ENCODE measurements around the gene TGFB1I1.
A peak's percentile ranks its signal among the peaks of the same experiment; 100 is the strongest.
"Not testable (repeated sequence)": the region's sequence is repeated elsewhere in the genome, so short reads cannot be mapped to it uniquely, and the experiment has no call there.

Gene TGFB1I1

DNA sequence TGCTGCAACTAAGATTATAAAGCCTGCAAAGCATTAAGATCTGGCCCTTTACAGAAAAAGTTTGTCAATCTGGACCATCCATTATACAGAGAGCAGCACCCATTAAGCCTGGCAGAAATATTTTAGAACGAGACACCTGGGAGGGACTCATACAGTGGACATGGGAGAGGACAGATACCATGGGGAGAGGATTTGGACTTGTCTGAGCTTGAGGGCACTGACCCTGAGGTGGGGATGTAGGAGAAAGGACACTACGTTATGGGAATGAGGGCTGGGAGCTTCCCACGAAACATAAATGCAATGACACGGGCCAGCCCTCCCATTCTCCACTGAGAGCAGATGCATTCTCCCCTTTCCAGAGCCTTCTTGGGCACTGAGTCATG is 30.0 kb downstream of the TGFB1I1 start:
- Mint-ChIP-seq H3K36me3 (ENCODE audit: low read depth) (peaks cover 17% of the 10 kb centered on the region), H3K4me3 (no peak overlapping the region), H3K27ac (no peak overlapping the region), H3K27me3 (ENCODE audit: low read depth) (no peaks in the 10 kb centered on the region), H3K9me3 (no peaks in the 10 kb centered on the region), H3K4me1 (ENCODE audit: low read depth) (peaks cover 13% of the 10 kb centered on the region)

- Mint-ChIP-seq H3K9me3 (no peaks in the 10 kb centered on the region), H3K4me3 (no peak overlapping the region), H3K27ac (no peak overlapping the region), H3K36me3 (ENCODE audit: low read depth) (peaks cover 15% of the 10 kb centered on the region), H3K27me3 (ENCODE audit: low read depth) (no peaks in the 10 kb centered on the region), H3K4me1 (ENCODE audit: low read depth) (peaks cover 20% of the 10 kb centered on the region)
These were observed 31.0 kb downstream of the TGFB1I1 start for GRCh38 chr16:31502981-31503380.

DNA sequence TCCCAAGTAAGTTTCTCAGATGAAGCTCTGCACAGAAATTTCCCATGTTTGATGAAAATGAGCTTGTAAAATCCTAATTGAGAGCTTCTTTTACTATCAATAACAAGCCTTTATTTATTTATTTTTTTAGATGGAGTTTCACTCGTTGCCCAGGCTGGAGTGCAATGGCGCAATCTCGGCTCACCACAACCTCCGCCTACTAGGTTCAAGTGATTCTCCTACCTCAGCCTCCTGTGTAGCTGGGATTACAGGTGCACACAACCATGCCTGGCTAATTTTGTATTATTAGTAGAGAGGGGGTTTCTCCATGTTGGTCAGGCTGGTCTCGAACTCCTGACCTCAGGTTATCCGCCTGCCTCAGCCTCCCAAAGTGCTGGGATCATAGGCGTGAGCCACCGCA is 31.6 kb downstream of the TGFB1I1 start:
- Mint-ChIP-seq H3K36me3 (ENCODE audit: low read depth) (peaks cover 14% of the 10 kb centered on the region), H3K4me1 (ENCODE audit: low read depth) (peaks cover 23% of the 10 kb centered on the region)
- H3K27ac Mint-ChIP-seq; H3K4me3 Mint-ChIP-seq; H3K27me3 Mint-ChIP-seq (ENCODE audit: low read depth); H3K9me3 Mint-ChIP-seq: not testable (repeated sequence)

DNA sequence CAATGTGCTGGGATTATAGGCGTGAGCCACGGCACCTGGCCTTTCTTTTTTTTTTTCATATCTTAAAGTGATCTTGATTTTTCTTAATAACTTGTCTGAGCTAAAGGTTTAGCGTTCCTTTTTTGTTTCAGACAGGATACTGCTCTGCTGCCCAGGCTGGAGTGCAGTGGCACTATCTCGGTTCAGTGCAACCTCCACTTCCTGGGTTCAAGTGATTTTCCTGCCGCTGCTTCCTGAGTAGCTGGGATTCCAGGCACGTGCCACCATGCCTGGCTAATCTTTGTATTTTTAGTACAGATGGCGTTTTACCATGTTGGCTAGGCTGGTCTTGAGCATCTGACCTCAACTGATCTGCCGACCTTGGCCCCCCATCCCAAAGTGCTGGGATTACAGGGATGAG is 32.2 kb downstream of the TGFB1I1 start:
- Mint-ChIP-seq H3K27me3 (ENCODE audit: low read depth) (no peaks in the 10 kb centered on the region), H3K4me1 (ENCODE audit: low read depth) (peaks cover 29% of the 10 kb centered on the region), H3K9me3 (no peaks in the 10 kb centered on the region), H3K27ac (no peak overlapping the region), H3K4me3 (no peak overlapping the region), H3K36me3 (ENCODE audit: low read depth) (peaks cover 8% of the 10 kb centered on the region)

GRCh38 chr16:31505483-31505882 is 33.5 kb downstream of the TGFB1I1 start:
- no peaks in the 10 kb centered on the region for H3K27me3 Mint-ChIP-seq (ENCODE audit: low read depth)
- peak overlapping the region; percentile 65 for H3K27ac Mint-ChIP-seq
- H3K4me1 Mint-ChIP-seq (ENCODE audit: low read depth) = peaks cover 33% of the 10 kb centered on the region
- H3K36me3 Mint-ChIP-seq (ENCODE audit: low read depth) = peaks cover 10% of the 10 kb centered on the region
- no peaks in the 10 kb centered on the region for H3K9me3 Mint-ChIP-seq
- peak overlapping the region; percentile 15 for H3K4me3 Mint-ChIP-seq

- Mint-ChIP-seq H3K9me3 (no peaks in the 10 kb centered on the region), H3K27ac (peak overlapping the region; percentile 93), H3K4me1 (ENCODE audit: low read depth) (peaks cover 33% of the 10 kb centered on the region), H3K4me3 (peak overlapping the region; percentile 94), H3K27me3 (ENCODE audit: low read depth) (no peaks in the 10 kb centered on the region), H3K36me3 (ENCODE audit: low read depth) (peaks cover 11% of the 10 kb centered on the region)
These were observed 35.6 kb downstream of the TGFB1I1 start for GRCh38 chr16:31507617-31507928.

DNA sequence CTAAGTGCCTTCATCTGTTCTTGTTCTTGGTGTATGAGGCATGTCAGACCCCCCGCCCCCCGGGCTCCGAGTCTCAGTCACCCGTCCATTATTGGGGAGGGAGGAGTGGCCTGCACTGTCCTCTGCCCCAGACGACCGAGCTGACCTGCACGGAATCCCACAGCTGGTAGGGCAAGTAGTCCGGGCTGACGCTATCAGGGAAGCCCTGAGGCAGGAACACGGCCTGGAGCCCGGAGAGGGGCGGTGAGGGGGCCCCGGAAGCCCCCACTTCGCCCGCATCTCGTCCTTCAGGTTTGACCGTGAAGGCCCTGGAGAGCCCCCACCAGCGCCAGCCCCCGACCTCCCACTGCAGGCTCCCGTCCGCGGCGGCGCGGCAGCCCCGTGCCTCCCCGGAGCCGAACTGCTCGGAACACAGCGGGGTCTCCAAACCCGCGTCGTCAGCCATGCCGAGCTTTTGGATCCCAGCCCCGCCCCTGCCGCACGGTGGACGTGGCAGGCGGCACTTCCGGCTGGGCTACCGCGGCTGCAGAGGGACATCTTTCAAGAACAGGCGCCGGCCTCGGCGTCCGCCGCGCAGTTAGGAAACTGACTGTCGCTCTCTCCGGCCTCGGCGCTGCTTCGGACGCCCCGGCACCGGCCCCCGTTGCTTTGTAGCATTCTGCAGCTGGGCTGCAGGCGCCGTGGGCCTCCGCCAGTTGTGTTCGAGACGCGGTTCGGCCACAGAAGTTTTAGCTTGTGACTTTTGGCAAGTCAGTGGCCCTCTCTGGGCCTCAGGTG is 36.2 kb downstream of the TGFB1I1 start, which contains the start of gene RUSF1:
TSS of gene RUSF1 (minus strand) at position 463 of the 777 bp plus-strand sequence. CDS start at position 445, 18 bp downstream.
- H3K4me1 Mint-ChIP-seq (ENCODE audit: low read depth) = peaks cover 33% of the 10 kb centered on the region

DNA sequence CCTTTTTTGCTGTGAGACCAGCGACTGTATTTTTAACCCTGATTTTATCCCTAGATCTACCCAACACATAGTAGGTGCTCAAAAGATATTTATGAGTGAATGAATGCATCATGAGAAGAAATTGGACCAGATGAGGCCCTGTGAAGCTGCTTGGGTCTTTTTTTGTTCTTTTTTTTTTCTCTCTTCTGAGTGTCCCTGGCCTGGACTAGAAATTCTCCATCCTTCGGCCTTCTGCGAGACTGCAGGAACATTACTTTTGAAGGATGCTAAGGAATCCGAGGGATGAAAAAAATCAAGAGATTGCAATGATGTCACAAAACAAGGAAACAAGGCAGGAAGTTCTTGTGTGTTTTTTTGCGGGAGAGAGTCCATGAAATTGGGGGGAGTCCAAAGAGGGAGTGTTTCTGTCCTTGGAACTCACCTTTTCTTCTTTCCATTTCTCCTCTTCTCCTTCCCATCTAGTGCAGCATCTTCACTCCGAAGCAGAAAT is 36.8 kb downstream of the TGFB1I1 start:
- Mint-ChIP-seq H3K27me3 (ENCODE audit: low read depth) (no peaks in the 10 kb centered on the region), H3K4me1 (ENCODE audit: low read depth) (peaks cover 33% of the 10 kb centered on the region), H3K27ac (peak overlapping the region; percentile 93), H3K36me3 (ENCODE audit: low read depth) (peaks cover 11% of the 10 kb centered on the region), H3K4me3 (peak overlapping the region; percentile 94), H3K9me3 (no peaks in the 10 kb centered on the region)

More for the DNA sequence above, 36.2 kb downstream of the TGFB1I1 start, which contains the start of gene RUSF1:
- Mint-ChIP-seq H3K27ac (peak within 1 kb of the TSS; percentile 93), H3K27me3 (ENCODE audit: low read depth) (no peaks in the 10 kb centered on the region), H3K9me3 (no peaks in the 10 kb centered on the region), H3K36me3 (ENCODE audit: low read depth) (peaks cover 11% of the 10 kb centered on the region), H3K4me3 (peak within 1 kb of the TSS; percentile 94)

GRCh38 chr16:31513126-31513525 is 41.2 kb downstream of the TGFB1I1 start:
- H3K27ac Mint-ChIP-seq = no peak overlapping the region
- peaks cover 13% of the 10 kb centered on the region for H3K4me1 Mint-ChIP-seq (ENCODE audit: low read depth)

GRCh38 chr16:31513884-31514283 is 41.9 kb downstream of the TGFB1I1 start:
- peaks cover 2% of the 10 kb centered on the region for H3K36me3 Mint-ChIP-seq (ENCODE audit: low read depth)
- H3K4me1 Mint-ChIP-seq (ENCODE audit: low read depth) = peaks cover 7% of the 10 kb centered on the region
- H3K27me3 Mint-ChIP-seq (ENCODE audit: low read depth) = peaks cover 3% of the 10 kb centered on the region
- peaks cover 9% of the 10 kb centered on the region for H3K9me3 Mint-ChIP-seq
- H3K27ac Mint-ChIP-seq = no peak overlapping the region
- H3K4me3 Mint-ChIP-seq = no peak overlapping the region

More at GRCh38 chr16:31513126-31513525, 41.2 kb downstream of the TGFB1I1 start:
- H3K4me3 Mint-ChIP-seq = no peak overlapping the region
- H3K36me3 Mint-ChIP-seq (ENCODE audit: low read depth) = peaks cover 2% of the 10 kb centered on the region
- H3K9me3 Mint-ChIP-seq = peaks cover 9% of the 10 kb centered on the region
- peaks cover 3% of the 10 kb centered on the region for H3K27me3 Mint-ChIP-seq (ENCODE audit: low read depth)

DNA sequence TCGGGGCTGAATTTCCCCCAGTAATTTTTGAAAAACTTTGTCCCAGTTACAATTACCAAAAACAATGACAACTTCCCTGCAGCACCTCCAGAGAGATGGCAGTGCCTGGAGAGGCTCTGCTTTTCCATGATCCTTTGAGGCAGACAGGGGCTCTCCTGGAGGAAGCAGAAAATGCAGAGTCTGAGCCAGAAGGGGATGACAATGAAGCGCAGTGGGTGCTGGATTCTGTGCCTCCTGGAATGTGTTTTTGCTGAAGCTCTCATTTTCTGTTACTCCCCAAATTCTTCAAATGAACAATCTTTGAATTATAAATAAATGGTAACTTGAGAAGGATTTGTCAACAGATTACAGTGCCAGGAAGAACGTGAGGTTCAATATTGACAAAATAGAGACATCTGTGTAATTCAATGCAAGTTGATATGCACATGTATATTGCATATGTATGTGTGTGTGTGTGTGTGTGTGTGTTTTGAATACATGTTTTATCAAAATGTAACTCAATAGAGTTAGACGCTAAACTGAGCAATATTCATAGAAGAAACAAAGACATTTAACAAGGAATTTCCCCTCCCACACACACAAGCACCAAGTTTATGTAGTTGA is 45.9 kb downstream of the TGFB1I1 start:
- Mint-ChIP-seq H3K4me3 (no peak overlapping the region), H3K27me3 (ENCODE audit: low read depth) (peaks cover 3% of the 10 kb centered on the region), H3K9me3 (peaks cover 9% of the 10 kb centered on the region), H3K4me1 (ENCODE audit: low read depth) (no peaks in the 10 kb centered on the region), H3K36me3 (ENCODE audit: low read depth) (no peaks in the 10 kb centered on the region), H3K27ac (no peak overlapping the region)

GRCh38 chr16:31519759-31520431 is 47.9 kb downstream of the TGFB1I1 start:
- H3K27me3 Mint-ChIP-seq (ENCODE audit: low read depth) = peaks cover 3% of the 10 kb centered on the region
- no peaks in the 10 kb centered on the region for H3K4me1 Mint-ChIP-seq (ENCODE audit: low read depth)
- H3K27ac Mint-ChIP-seq = no peak overlapping the region
- no peaks in the 10 kb centered on the region for H3K36me3 Mint-ChIP-seq (ENCODE audit: low read depth)
- H3K9me3 Mint-ChIP-seq = peaks cover 9% of the 10 kb centered on the region
- H3K4me3 Mint-ChIP-seq = no peak overlapping the region

- H3K36me3 Mint-ChIP-seq (ENCODE audit: low read depth) = no peaks in the 10 kb centered on the region
- peaks cover 3% of the 10 kb centered on the region for H3K27me3 Mint-ChIP-seq (ENCODE audit: low read depth)
- H3K27ac Mint-ChIP-seq = no peak overlapping the region
- H3K4me1 Mint-ChIP-seq (ENCODE audit: low read depth) = no peaks in the 10 kb centered on the region
- H3K9me3 Mint-ChIP-seq = peaks cover 9% of the 10 kb centered on the region
- H3K4me3 Mint-ChIP-seq = no peak overlapping the region
These were observed 49.4 kb downstream of the TGFB1I1 start for GRCh38 chr16:31521368-31521767.

GRCh38 chr16:31522071-31522470 is 50.1 kb downstream of the TGFB1I1 start:
- Mint-ChIP-seq H3K36me3 (ENCODE audit: low read depth) (no peaks in the 10 kb centered on the region), H3K9me3 (peaks cover 6% of the 10 kb centered on the region), H3K4me3 (no peak overlapping the region), H3K27me3 (ENCODE audit: low read depth) (peaks cover 3% of the 10 kb centered on the region), H3K27ac (no peak overlapping the region), H3K4me1 (ENCODE audit: low read depth) (no peaks in the 10 kb centered on the region)

- not testable (repeated sequence) for H3K4me3 Mint-ChIP-seq; H3K4me1 Mint-ChIP-seq (ENCODE audit: low read depth); H3K27me3 Mint-ChIP-seq (ENCODE audit: low read depth); H3K36me3 Mint-ChIP-seq (ENCODE audit: low read depth); H3K27ac Mint-ChIP-seq; H3K9me3 Mint-ChIP-seq
These were observed 51.8 kb downstream of the TGFB1I1 start for GRCh38 chr16:31523768-31524167.

All from T-helper 1 cell treated with Interleukin-12 subunit alpha and Interleukin-12 subunit beta and Interleukin-4 antibody, amounts not matched to agents 30 μg/mL and 1 μg/mL, for 36 hours (primary cell).